ENCODE measurements around the gene COPS7B.

The COPS7B gene

GRCh38 chr2:231810905-231811304 is 24.7 kb downstream of the COPS7B start:
- H3K27me3 ChIP-seq = no peaks in the 10 kb centered on the region
- H3K9me3 ChIP-seq = no peaks in the 10 kb centered on the region
- H3K36me3 ChIP-seq = peaks cover 46% of the 10 kb centered on the region
- H3K27ac ChIP-seq = no peak overlapping the region
- H3K4me3 ChIP-seq (ENCODE audit: low read depth in 1 of 2, low read length in 1 of 2) = no peak overlapping the region
- H3K4me1 ChIP-seq (ENCODE audit: control insufficient read depth in 1 of 2, insufficient read depth in 1 of 2, low read depth in 1 of 2, low read length in 1 of 2) = no peaks in the 10 kb centered on the region
- no peak for TF ChIP-seq CTCF (IDR thresholded peaks at IDR 0.05)

- TF ChIP-seq CTCF (IDR thresholded peaks at IDR 0.05) = no peak
These were observed 30.2 kb downstream of the COPS7B start for GRCh38 chr2:231816327-231817026.

GRCh38 chr2:231819447-231820042 is 33.3 kb downstream of the COPS7B start:
- Histone ChIP-seq H3K4me1 (ENCODE audit: control insufficient read depth in 1 of 2, insufficient read depth in 1 of 2, low read depth in 1 of 2, low read length in 1 of 2) (no peaks in the 10 kb centered on the region), H3K36me3 (no peaks in the 10 kb centered on the region), H3K4me3 (ENCODE audit: low read depth in 1 of 2, low read length in 1 of 2) (no peak overlapping the region), H3K9me3 (no peaks in the 10 kb centered on the region), H3K27ac (no peak overlapping the region), H3K27me3 (no peaks in the 10 kb centered on the region)
- TF ChIP-seq CTCF (IDR thresholded peaks at IDR 0.05) = no peak

More at GRCh38 chr2:231816327-231817026, 30.2 kb downstream of the COPS7B start:
- no peaks in the 10 kb centered on the region for H3K27me3 ChIP-seq
- no peaks in the 10 kb centered on the region for H3K9me3 ChIP-seq
- no peak overlapping the region for H3K4me3 ChIP-seq (ENCODE audit: low read depth in 1 of 2, low read length in 1 of 2)
- H3K36me3 ChIP-seq = no peaks in the 10 kb centered on the region
- no peaks in the 10 kb centered on the region for H3K4me1 ChIP-seq (ENCODE audit: control insufficient read depth in 1 of 2, insufficient read depth in 1 of 2, low read depth in 1 of 2, low read length in 1 of 2)
- H3K27ac ChIP-seq = no peak overlapping the region

DNA sequence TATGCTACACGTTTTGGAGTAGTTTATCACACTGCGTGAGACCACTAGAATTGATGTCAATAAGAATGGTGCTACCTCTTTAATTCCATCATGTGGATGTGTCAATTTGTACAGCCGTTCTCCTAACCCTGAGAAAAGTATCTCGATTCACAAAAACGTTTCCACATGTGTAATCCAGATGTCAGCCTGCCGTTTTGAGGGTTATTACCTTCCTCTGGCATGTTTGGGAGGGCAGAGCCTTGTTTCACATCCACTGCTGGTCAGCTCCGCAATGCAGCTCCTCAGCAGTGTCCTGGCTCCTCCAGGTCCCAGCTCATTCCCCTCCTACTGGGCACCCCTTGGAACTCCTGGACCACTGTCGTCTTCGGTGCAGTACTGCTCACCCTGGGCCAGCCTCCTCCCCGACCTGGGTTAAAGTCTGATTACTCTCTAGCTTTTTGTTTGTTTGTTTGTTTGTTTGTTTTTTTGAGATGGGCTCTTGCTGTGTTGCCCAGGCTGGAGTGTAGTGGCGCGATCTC is 34.6 kb downstream of the COPS7B start:
- Histone ChIP-seq H3K4me1 (ENCODE audit: control insufficient read depth in 1 of 2, insufficient read depth in 1 of 2, low read depth in 1 of 2, low read length in 1 of 2) (no peaks in the 10 kb centered on the region), H3K4me3 (ENCODE audit: low read depth in 1 of 2, low read length in 1 of 2) (no peak overlapping the region), H3K27ac (no peak overlapping the region), H3K9me3 (no peaks in the 10 kb centered on the region), H3K36me3 (no peaks in the 10 kb centered on the region), H3K27me3 (no peaks in the 10 kb centered on the region)
- TF ChIP-seq CTCF (IDR thresholded peaks at IDR 0.05) = no peak

DNA sequence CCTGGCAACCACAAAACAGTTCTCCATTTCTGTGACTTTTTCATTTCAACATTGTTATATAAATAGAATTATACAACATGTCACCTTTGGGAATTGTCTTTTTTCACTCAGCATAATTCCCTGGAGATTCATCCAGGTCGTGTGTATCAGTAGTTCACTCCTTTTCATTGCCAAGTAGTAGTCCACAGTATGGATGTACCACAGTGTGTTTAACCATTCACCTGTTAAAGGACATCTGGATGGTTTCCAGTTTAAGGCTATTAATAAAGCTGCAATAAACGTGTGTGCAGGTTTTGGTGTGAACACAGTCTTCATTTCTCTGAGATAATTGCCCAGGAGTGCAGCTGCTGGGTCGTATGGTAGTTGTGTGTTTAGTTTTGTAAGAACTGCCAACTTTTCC is 35.7 kb downstream of the COPS7B start:
- no peak for TF ChIP-seq CTCF (IDR thresholded peaks at IDR 0.05)
- Histone ChIP-seq H3K4me1 (ENCODE audit: control insufficient read depth in 1 of 2, insufficient read depth in 1 of 2, low read depth in 1 of 2, low read length in 1 of 2) (no peaks in the 10 kb centered on the region), H3K27me3 (no peaks in the 10 kb centered on the region), H3K36me3 (no peaks in the 10 kb centered on the region), H3K27ac (no peak overlapping the region), H3K9me3 (no peaks in the 10 kb centered on the region), H3K4me3 (ENCODE audit: low read depth in 1 of 2, low read length in 1 of 2) (no peak overlapping the region)
